Stimulated activated CD8-positive, alpha-beta memory T cell treated with anti-CD3 and anti-CD28 coated beads, Interleukin-15, amount 100 ng/mL, for 4 hours (primary cell): ENCODE results near the gene SLC19A3.
"Not testable (repeated sequence)": the region's sequence is repeated elsewhere in the genome, so short reads cannot be mapped to it uniquely, and the experiment has no call there.

ENCODE experiments used
- DNase-seq, 2 donors: peaks; one replicate each; pipeline ENCODE4 v3.0.0-alpha.2; 2020; ENCODE audit warnings: low read depth in 2 of 2

The SLC19A3 gene

DNA sequence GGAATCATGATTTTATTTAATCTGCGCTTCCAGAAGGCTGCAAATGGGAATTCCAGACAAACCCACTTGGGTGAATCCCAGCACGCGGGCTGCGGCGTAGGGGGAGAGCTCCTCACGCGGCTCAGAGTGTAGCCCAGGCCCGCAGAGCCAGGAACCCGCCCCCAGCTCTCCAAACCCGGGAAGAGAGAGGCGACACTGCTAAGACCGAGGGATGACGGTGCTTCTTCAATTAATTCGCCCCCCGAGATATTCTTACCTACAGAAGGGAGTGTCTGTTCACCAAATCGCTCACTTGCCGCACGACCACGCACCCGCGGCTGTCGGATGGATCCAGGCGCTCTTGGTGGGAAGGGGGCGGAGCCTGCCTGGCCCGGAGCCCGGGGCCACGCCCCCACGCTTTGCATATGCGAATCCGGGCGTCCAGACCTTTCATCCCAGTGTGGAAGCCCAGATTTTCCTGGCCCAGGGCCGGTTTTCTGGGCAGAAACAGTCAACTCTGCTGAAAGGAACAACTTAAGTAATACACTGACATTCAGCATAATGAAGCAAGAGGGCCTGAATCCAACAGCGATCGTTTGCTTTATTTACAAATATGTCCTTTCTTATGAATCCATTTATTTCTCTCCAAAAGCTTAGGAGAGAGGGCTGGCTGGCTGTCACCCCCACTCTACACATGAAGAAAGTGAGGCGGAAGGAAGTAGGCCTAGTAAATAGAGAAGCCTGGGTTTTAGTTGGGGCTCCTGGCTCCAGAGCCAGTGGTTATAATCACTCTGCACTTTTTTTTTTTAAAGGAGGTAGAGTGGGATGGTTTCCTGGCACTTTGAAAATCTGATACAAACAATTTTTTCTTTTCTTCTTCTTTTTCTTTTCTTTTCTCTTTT is at the start of gene SLC19A3:
TSS of gene SLC19A3 (minus strand) at position 342 of the 881 bp plus-strand sequence. CDS start 15,710 bp downstream, outside the sequence.
- DNase-seq, result no peak

- peak; percentile 8 to 14 for DNase-seq
Measured at GRCh38 chr2:227766373-227766883, 48.6 kb upstream of the SLC19A3 start.

DNA sequence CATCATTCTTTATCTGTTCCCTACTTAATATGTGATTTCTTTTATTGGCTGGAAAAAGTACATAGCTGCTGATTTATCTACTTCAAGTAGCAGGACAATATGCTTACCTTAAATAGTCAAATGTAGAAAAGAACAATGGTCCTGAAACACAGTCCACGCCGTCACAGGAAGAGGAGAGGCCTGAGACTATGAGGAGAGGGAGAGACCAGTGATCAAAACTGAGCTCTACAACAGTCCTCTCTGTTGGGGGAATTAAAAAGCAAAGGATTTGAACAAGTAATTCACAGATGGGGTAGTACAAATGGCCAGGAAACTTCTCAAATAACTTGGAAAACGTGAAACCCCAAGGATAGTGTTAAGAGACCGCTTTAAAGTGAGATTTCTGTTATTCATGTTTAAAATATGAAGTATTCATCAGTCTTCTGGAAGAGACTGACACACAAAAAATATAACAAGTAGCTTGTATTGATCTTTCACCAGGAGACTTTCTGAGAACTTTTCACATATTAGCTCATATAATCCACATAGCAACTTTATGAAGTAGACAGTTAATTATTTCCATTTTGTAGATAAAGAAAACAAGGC is 48.1 kb upstream of the SLC19A3 start:
- no peak for DNase-seq

DNA sequence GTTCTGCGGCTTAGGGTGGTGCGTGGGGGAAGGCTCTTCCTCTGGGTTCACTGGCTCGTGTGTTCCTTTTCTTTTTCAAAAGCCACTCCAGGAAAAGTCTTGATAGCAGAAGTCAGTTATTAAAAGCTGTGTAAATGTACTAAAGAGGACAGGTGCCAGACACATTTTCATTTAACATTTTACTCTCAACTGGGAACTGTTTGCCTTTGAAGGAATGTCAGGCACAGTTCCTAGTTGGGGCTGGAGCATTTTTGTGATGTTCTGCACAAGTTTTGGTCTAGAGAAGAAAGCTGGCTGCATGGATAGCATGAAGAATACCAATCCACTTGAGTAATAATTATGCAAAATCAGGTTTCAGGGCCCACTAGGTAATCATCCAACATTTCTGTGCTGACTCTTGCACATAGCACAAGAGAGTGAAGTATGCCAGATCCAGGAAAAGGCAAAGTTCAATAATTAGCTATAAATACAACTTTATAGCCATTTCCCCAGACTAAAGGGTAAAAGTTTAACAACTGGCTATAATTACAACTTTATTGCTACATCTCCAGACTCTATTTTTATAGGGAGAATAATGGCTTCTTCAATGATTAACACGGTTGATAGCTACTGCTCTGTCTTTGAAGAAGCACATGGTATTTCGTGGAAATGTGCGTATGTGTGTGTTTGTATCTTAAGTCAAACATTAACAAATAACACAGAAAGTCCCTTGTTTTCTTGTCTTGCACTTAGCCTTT is 44.1 kb upstream of the SLC19A3 start:
- DNase-seq, result no peak

DNA sequence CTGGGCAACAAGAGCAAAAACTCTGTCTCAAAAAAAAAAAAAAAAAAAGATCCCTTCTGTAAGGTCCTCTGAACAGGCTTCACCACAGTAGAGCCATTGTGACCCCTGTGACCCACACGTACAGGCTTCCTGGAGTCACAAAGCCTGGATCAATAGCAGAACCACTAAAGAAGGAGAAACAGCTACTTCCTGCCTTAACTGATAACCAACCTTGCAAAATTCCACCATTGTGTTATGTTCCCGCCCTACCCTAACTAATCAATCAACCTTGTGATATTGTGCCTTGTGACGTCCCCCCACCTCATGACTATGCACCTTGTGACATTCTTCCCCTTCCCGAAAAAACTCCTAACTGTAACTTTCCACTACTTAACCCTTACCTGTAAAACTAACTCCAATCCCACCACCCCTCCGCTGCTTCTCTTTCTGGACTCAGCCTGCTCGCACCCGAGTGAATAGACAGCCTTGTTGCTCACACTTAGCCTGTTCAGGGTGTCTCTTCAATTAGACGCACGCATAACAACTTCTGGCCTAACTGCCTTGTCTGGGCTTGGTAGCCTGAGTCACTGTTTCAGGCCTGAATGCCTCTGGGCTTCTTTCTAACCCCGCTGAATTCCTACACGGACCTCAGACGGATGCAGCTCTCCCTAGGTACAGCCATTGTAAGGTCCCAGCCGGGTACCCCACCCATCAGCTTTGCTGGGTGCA is 41.7 kb upstream of the SLC19A3 start:
- DNase-seq, result no peak

GRCh38 chr2:227756261-227756660 is 38.4 kb upstream of the SLC19A3 start:
- not testable (repeated sequence) for DNase-seq

- DNase-seq, result no peak
Measured at GRCh38 chr2:227748079-227748478, 30.3 kb upstream of the SLC19A3 start.

GRCh38 chr2:227745594-227745993 is 27.8 kb upstream of the SLC19A3 start, which contains the start of gene SCYGR8:
Gene SCYGR8 (plus strand): TSS chr2:227745894. CDS start chr2:227745894, 0 bp downstream.
- DNase-seq, result no peak

DNA sequence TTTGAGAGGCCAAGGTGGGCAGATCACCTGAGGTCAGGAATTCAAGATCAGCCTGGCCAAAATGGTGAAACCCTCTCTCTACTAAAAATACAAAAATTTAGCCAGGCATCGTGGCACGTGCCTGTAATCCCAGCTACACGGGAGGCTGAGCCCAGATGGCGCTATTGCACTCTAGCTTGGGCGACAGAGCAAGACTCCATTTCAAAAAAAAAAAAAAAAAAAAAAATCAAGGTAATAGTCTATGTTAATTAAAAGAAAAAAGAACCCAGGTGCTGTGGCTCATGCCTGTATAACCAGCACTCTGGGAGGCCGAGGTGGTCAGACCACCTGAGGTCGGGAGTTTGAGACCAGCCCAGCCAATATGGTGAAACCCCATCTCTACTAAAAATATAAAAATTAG is 22.9 kb upstream of the SLC19A3 start:
- not testable (repeated sequence) for DNase-seq

DNA sequence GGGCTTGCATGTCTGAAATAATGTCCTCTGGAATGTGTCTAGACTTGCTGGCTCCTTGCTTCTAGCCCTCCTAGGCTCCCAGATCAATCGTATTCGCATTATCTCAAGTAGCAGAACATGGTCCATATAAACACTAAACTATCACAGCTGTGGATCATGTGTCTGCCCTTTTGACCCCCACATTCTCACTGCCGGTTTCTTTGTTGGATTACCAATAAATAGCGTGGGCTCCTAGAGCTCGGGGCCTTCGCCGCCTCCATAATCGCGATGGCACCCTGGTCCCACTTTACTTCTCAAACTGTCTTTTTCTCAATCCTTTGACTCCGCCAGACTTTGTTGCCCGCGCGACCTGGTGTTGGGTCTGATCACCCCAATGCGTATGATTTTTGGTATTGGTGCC is 21.5 kb upstream of the SLC19A3 start:
- DNase-seq, result no peak

DNA sequence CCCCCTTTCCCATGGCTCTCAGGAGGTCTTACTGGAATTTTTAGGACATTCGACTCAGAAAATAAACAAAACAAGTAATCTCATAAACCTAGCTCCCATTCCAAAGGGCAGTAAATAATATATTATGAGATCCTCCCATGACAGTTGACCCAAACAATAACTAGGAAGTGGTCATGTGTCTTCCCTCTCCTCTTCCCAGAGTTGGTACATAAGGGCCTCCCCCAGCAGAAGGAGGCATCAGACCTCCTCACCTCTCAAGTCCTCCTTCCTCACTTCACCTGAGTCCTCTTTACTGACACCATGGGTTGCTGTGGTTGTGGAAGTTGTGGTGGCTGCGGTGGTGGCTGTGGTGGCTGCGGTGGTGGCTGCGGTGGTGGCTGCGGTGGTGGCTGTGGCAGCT is 10.2 kb upstream of the SLC19A3 start, which contains the start of gene SCYGR7:
TSS of gene SCYGR7 (plus strand) at position 301 of the 400 bp plus-strand sequence. CDS start at position 301, 0 bp downstream.
- DNase-seq, result no peak

GRCh38 chr2:227724394-227725039 is 6.7 kb upstream of the SLC19A3 start, which contains the start of gene SCYGR6:
Gene SCYGR6 (minus strand): TSS chr2:227724757. CDS start chr2:227724757, 0 bp downstream.
- no peak for DNase-seq

- DNase-seq, result not testable (repeated sequence)
Measured at GRCh38 chr2:227722821-227723220, 5.0 kb upstream of the SLC19A3 start.

DNA sequence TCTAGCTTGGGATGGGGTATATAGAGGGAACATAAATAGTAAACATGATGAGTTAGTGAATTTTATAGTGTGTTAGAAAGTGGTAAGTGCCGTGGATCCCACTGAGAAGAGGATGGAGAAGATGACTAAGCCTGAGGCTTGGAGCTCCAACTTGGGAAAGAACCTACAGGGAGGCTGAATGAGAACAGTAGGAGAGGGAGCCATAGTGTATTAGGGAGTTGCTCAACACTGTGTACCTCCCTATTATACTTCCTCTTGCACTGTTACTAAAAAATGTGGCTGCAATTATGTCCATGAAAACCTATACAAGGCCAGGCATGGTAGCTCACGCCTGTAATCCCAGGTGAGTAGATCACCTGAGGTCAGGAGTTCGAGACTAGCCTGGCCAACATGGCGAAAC is 2.9 kb upstream of the SLC19A3 start:
- DNase-seq, result no peak

DNA sequence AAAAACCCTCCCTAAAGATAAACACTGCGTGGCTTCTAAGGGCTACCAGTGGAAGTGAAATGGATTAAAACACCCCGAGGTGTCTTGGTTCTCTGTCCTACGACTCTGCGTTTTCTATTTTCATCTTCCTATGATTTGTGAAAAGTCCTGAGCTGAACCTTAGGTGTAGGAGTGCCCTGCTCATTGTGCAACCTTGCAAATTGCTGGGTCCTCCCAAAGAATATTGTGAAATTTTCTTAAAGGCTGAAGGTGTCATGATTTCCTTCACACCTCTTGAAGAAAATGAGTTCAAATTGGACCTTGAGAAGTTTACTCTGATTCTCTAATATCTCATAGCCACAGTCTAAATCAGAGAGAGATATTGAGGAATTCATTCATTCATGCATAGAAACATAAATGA is 1.8 kb upstream of the SLC19A3 start:
- DNase-seq, result no peak

DNA sequence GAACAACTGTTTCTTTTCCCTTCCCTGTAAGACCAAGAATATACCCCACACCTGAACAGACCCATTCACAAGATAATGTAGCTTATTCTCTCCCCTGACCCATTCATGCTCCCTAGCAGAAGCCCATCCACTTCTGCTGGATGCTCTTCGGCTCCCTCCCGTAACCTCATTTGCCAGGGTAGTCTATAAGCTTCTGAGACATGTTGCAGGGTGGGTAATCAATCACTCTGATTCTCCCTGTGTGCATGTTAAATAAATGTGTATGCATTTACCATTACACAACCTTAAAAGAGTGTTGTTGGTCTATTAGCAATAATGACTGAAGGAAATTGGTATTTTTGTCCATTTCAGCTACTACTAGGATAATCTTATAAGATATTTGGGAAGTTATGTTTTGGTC is 1.3 kb downstream of the SLC19A3 start:
- DNase-seq, result no peak

- no peak for DNase-seq
Measured at GRCh38 chr2:227713291-227713690, 4.5 kb downstream of the SLC19A3 start.

DNA sequence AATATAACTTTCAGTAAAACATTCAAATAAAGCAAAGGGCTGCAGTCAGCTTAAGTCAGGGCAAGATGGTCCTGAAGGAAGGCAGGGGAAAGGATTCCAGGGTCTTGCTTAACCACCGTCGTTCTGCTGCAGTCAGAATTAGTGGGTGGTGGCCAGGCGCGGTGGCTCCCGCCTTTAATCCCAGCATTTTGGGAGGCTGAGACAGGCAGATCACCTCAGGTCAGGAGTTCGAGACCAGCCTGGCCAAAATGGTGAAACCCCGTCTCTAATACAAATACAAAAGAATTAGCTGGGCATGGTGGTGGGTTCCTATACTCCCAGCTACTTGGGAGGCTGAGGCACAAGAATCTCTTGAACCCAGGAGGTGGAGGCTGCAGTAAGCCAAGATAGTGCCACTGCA is 6.8 kb downstream of the SLC19A3 start:
- no peak for DNase-seq

DNA sequence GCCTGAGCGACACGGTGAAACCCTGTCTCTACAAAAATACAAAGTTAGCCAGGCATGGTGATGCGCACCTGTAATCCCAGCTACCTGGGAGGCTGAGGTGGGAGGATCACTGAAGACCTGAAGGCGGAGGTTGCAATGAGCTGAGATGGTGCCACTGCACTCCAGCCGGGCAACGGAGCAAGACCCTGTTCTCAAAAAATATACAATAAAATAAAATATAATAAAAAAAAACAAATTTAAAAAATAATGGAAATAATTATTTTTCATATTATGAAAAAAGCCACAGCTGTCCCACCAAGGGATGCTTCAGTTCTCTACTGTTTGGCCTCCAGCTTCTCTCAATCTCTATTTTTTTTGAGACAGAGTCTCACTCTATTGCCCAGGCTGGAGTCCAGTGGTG is 10.4 kb downstream of the SLC19A3 start:
- no peak for DNase-seq

GRCh38 chr2:227706859-227707258 is 11.0 kb downstream of the SLC19A3 start:
- DNase-seq, result no peak

DNA sequence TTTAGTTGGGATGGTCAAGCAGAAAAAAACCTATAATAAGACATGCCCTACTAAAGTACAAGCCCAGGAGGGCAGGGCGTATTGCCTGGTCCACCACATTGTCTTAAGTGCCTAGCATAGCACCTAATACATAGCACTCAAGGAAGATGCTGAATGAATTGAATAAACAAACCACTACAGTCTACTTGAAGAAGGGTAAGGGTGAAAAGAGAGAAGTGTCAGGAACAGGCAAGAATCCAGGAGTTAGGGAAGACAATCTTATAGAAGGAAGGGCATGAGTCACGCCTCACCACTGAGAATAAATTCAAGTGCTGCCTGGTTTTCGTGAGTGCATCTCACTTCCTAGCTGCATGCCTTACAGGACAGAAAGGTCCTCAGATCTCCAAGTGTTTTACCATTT is 13.9 kb downstream of the SLC19A3 start:
- DNase-seq, result no peak
